HepG2 (cell line): Measurements from ENCODE around the gene GLCE. TPM values are rescaled to one million over a fixed set of nuclear protein-coding genes. Genes with fewer than 3 reads are reported as not detected.

Experiments
- ATAC-seq: fragments of 200-7000 bp; cut with Tn5 transposase; 3 replicates; pipeline ENCODE4 v1.9.1; 2020; ENCODE audit warnings: mild to moderate bottlenecking, moderate library complexity
- BruUV-seq: library from RNA; stranded (reverse); fragments of 400-500 nt; replicated peaks from 2 replicates; lab custom pipeline; 2021; lab: Mats Ljungman, UMichigan
- CTCF ChIA-PET: fragments of 300-600 bp; formaldehyde crosslinking; extraction: SDS; loops from one replicate; lab custom pipeline; 2021; ENCODE audit warnings: low total read pairs, inconsistent platforms, low intra/inter-chr PET ratio; lab: Yijun Ruan, JAX
- POLR2A ChIA-PET: fragments of 350-600 bp; sonication (Branson Sonifier 250); formaldehyde crosslinking; loops from one replicate; lab custom pipeline; 2020; ENCODE audit warnings: antibody characterized with exemption, inconsistent platforms; lab: Yijun Ruan, JAX
- DNase-seq: peaks from one replicate; pipeline ENCODE4 v3.0.0-alpha.2; 2015; ENCODE audit warnings: low spot score
- FAIRE-seq: peaks from 3 replicates; lab custom pipeline; 2011; peaks lifted over from hg19 to GRCh38; lab: Jason Lieb, UNC
- H2AFZ ChIP-seq: one replicate; pipeline ENCODE4 v1.6.1; 2011; ENCODE audit warnings: low read length, inconsistent platforms
- H3K27ac ChIP-seq: fragments of 300-600 bp; 3 replicates; pipeline ENCODE4 v1.8.0; 2011; ENCODE audit warnings: mixed run types, mild to moderate bottlenecking, mixed read lengths, low read length, inconsistent platforms; ENCODE audit not compliant: insufficient read depth; ENCODE audit errors: extremely low read length
- H3K27me3 ChIP-seq, 2 experiments: fragments of 200-600 bp in 1 of 2; 2 replicates in 1 of 2; 3 replicates in 1 of 2; pipeline versions ENCODE4 v1.6.0 to v1.8.0; 2011; ENCODE audit warnings: low read length in 2 of 2, mild to moderate bottlenecking in 2 of 2, moderate library complexity in 2 of 2, inconsistent platforms in 1 of 2; ENCODE audit not compliant: insufficient read depth in 2 of 2, control insufficient read depth in 1 of 2
- H3K36me3 ChIP-seq, 2 experiments: fragments of 200-600 bp in 1 of 2; replicated peaks in 1 of 2; 2 replicates in 1 of 2; 3 replicates in 1 of 2; pipeline versions ENCODE4 v1.5.1 to v1.8.0; 2011; ENCODE audit warnings: low read length in 2 of 2, inconsistent platforms in 1 of 2; ENCODE audit not compliant: insufficient read depth in 2 of 2, control insufficient read depth in 1 of 2
- H3K4me1 ChIP-seq: 2 replicates; pipeline ENCODE4 v1.5.1; 2012; ENCODE audit warnings: low read length, inconsistent platforms; ENCODE audit not compliant: insufficient read depth
- H3K4me2 ChIP-seq: 2 replicates; pipeline ENCODE4 v1.6.0; 2011; ENCODE audit warnings: low read depth, low read length, inconsistent platforms
- H3K4me3 ChIP-seq, 3 experiments: fragments of 200-600 bp in 1 of 3; sonication (generic), shearing (Covaris generic) in 1 of 3; replicated peaks in 1 of 3; 2 replicates each; pipeline ENCODE4 v1.5.1; 2011 to 2016; ENCODE audit warnings: low read length in 3 of 3, inconsistent platforms in 2 of 3, low read depth in 2 of 3, mild to moderate bottlenecking in 2 of 3, control low read depth in 1 of 3, mixed read lengths in 1 of 3; ENCODE audit not compliant: insufficient read depth in 1 of 3
- H3K79me2 ChIP-seq: one replicate; pipeline ENCODE4 v1.6.1; 2011; ENCODE audit warnings: low read length, inconsistent platforms; ENCODE audit not compliant: insufficient read depth
- H3K9ac ChIP-seq: 2 replicates; pipeline ENCODE4 v1.6.0; 2011; ENCODE audit warnings: mild to moderate bottlenecking, low read depth, low read length, inconsistent platforms; ENCODE audit not compliant: insufficient read depth
- H3K9me3 ChIP-seq: 2 replicates; pipeline ENCODE4 v1.5.1; 2012; ENCODE audit warnings: mild to moderate bottlenecking, low read length
- H4K20me1 ChIP-seq: 2 replicates; pipeline ENCODE4 v1.6.0; 2011; ENCODE audit warnings: inconsistent platforms, mild to moderate bottlenecking, low read length, moderate library complexity; ENCODE audit not compliant: insufficient read depth
- ASH2L ChIP-seq: fragments of 300-600, 200-600 bp; sonication (generic); IDR thresholded peaks from 2 replicates; pipeline ENCODE4 v1.7.0; 2017; ENCODE audit warnings: low read depth, mild to moderate bottlenecking, moderate library complexity, mixed read lengths, low read length; ENCODE audit not compliant: insufficient read length
- GZF1 ChIP-seq: sonication (generic); formaldehyde crosslinking; IDR thresholded peaks from 2 replicates; pipeline ENCODE4 v1.5.1; 2020; ENCODE audit warnings: mild to moderate bottlenecking, missing genetic modification reagents
- KLF11 ChIP-seq: IDR thresholded peaks from 2 replicates; pipeline ENCODE4 v1.6.1; 2016; ENCODE audit warnings: missing compliant biosample characterization
- NCOR1 ChIP-seq: fragments of 200-600 bp; sonication (generic); IDR thresholded peaks from 2 replicates; pipeline ENCODE4 v1.7.0; 2017; ENCODE audit warnings: antibody characterized with exemption, low read length, borderline replicate concordance
- RORA ChIP-seq: sonication (generic); formaldehyde crosslinking; IDR thresholded peaks from 2 replicates; pipeline ENCODE4 v1.5.0; 2020; ENCODE audit warnings: mild to moderate bottlenecking, missing genetic modification reagents, moderate library complexity
- TCF12 ChIP-seq, 2 experiments: fragments of 450-650 bp in 1 of 2; sonication (generic) in 1 of 2; formaldehyde crosslinking in 1 of 2; IDR thresholded peaks; 2 replicates each; pipeline versions ENCODE4 v1.6.1 to v1.8.0; 2017 to 2022; ENCODE audit warnings: antibody characterized with exemption in 1 of 2, mild to moderate bottlenecking in 1 of 2, missing genetic modification reagents in 1 of 2, moderate library complexity in 1 of 2
- ZFP82 ChIP-seq: sonication (generic); formaldehyde crosslinking; IDR thresholded peaks from 2 replicates; pipeline ENCODE4 v1.5.1; 2020; ENCODE audit warnings: mild to moderate bottlenecking, missing genetic modification reagents, borderline replicate concordance
- ZFYVE20 ChIP-seq: sonication (generic); formaldehyde crosslinking; IDR thresholded peaks from 2 replicates; pipeline ENCODE4 v1.8.0; 2023; ENCODE audit warnings: low read depth, mild to moderate bottlenecking, moderate library complexity, missing genetic modification reagents, borderline replicate concordance
- ZNF160 ChIP-seq: sonication (generic); formaldehyde crosslinking; IDR thresholded peaks from 2 replicates; pipeline ENCODE4 v1.8.0; 2022; ENCODE audit warnings: mild to moderate bottlenecking, inconsistent platforms, missing genetic modification reagents
- ZNF20 ChIP-seq: sonication (generic); formaldehyde crosslinking; IDR thresholded peaks from 2 replicates; pipeline ENCODE4 v1.4.0; 2020; ENCODE audit warnings: mild to moderate bottlenecking, moderate library complexity, missing genetic modification reagents
- ZNF674 ChIP-seq: sonication (generic); formaldehyde crosslinking; IDR thresholded peaks from 2 replicates; pipeline ENCODE4 v1.5.0; 2020; ENCODE audit warnings: low read depth, mild to moderate bottlenecking, missing genetic modification reagents
- ZNF747 ChIP-seq: sonication (generic); formaldehyde crosslinking; IDR thresholded peaks from 2 replicates; pipeline ENCODE4 v1.8.1; 2023; ENCODE audit warnings: missing genetic modification reagents, mild to moderate bottlenecking, borderline replicate concordance
- ZNF839 ChIP-seq: sonication (generic); formaldehyde crosslinking; IDR thresholded peaks from 2 replicates; pipeline ENCODE4 v1.4.0; 2020; ENCODE audit warnings: missing genetic modification reagents, mild to moderate bottlenecking, borderline replicate concordance
- ZSCAN21 ChIP-seq: sonication (generic); formaldehyde crosslinking; IDR thresholded peaks from 2 replicates; pipeline ENCODE4 v1.8.0; 2022; ENCODE audit warnings: mild to moderate bottlenecking, missing genetic modification reagents, moderate library complexity, borderline replicate concordance
- WGBS: methylation state at CpG from one replicate; pipeline ENCODE4 v1.1.6; 2017; ENCODE audit warnings: low lambda C conversion rate; 5-methylcytosine and 5-hydroxymethylcytosine counted together
- in situ Hi-C: cut with HindIII; loops from 2 replicates; pipeline ENCODE4 v1.10.0; 2017; ENCODE audit warnings: low pct_unique_long_range_greater_than_20kb; ENCODE audit not compliant: extremely low pct_ligation_motif_present
- intact Hi-C: fragments of 100-400 bp; cut with micrococcal nuclease; formaldehyde crosslinking; loops from one replicate; pipeline ENCODE4 v1.10.0; 2022; ENCODE audit not compliant: unreplicated experiment
- polyA plus RNA-seq, 8 experiments: library from polyadenylated mRNA; depleted of rRNA in 3 of 8; stranded (reverse) in 7 of 8; unstranded in 1 of 8; fragments of >200 nt; fragmentation: Illumina TruSeq in 4 of 8; extraction: Trizol in 4 of 8; gene quantifications; 2 replicates each; pipeline versions ENCODE4 v1.2.1 to v1.2.3, GENCODE V29; 2011 to 2016; ENCODE audit warnings: low read depth in 4 of 8, missing spikeins in 1 of 8, mixed read lengths in 1 of 8; ENCODE audit not compliant: insufficient read depth in 1 of 8
- total RNA-seq, 5 experiments: library from RNA; depleted of rRNA; stranded (reverse); fragments of >200 nt; fragmentation: Illumina TruSeq; extraction: Trizol; gene quantifications; 2 replicates each; pipeline ENCODE4 v1.2.3, GENCODE V29; 2016; ENCODE audit warnings: low read depth in 1 of 5
- TF ChIP-seq, protein P1 (sequence below): IDR thresholded peaks from 2 replicates; pipeline ENCODE4 v1.6.1; 2016; ENCODE audit warnings: missing genetic modification reagents, missing compliant biosample characterization
- TF ChIP-seq, protein P2 (sequence below): sonication (generic); formaldehyde crosslinking; IDR thresholded peaks from 2 replicates; pipeline ENCODE4 v1.8.0; 2022; ENCODE audit warnings: mild to moderate bottlenecking, missing genetic modification reagents, moderate library complexity
- TF ChIP-seq, protein P3 (sequence below): sonication (generic); formaldehyde crosslinking; IDR thresholded peaks from 2 replicates; pipeline ENCODE4 v1.5.0; 2020; ENCODE audit warnings: missing genetic modification reagents

GLCE gene
- total and polyA plus RNA-seq, 2 of the 13 experiments (the other 11 are each of a cell fraction or from before 2014, with no cell fraction given): 12.9 to 23.4 TPM

DNA sequence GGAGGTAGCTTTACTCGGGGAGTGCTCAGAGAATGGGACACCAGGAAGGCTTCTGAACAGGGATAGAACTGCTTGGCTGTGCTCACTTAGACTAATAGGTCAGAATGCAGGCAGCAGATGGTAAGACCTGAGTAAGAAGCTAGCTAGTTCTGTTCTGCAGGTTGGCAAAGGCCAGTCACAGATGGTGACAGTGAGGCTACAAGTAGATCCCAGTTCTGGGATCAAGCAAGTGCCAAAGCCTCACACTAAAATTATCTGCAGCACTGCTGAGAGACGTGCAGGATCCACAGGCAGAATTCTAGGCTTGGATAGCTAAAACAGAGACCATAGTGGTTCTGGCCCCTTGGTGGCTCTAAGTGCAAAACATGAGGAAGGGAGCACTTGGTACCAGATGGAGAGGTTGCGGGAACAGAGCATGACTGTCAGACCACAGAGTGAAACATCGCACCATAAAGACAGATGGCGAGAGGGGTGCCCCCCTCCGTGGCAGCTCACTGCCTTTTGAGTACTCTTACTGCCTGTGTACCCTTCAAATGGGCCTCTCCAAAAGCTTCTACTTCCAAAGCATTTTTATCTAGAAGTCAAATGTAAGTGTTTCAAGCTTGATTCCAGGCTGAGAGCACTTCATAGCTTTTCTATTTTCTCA, 3.6 kb upstream of the GLCE start:
- H3K9ac ChIP-seq: no peak overlapping the region
- intact Hi-C loops: no loop called here
- peaks cover 0 to 3% of the 10 kb centered on the region in 2 experiments; a peak in 3 of 5 replicates for H3K27me3 ChIP-seq
- H4K20me1 ChIP-seq: no peaks in the 10 kb centered on the region
- no peak overlapping the region for H3K27ac ChIP-seq
- no peak overlapping the region for H3K4me3 ChIP-seq
- DNase-seq: no peak
- 38% methylated on average over 5 of the region's 6 CpGs for WGBS
- H3K4me1 ChIP-seq: peaks cover 9% of the 10 kb centered on the region
- TF ChIP-seq RORA (CRISPR knock-in tag) (no peak), ZNF839 (CRISPR knock-in tag) (no peak), ASH2L (no peak), ZNF160 (no peak), ZFP82 (CRISPR knock-in tag) (no peak), ZNF747 (CRISPR knock-in tag) (no peak), KLF11 (CRISPR knock-in tag) (no peak), ZNF674 (no peak), ZNF20 (CRISPR knock-in tag) (no peak), NCOR1 (no peak), ZSCAN21 (CRISPR knock-in tag) (no peak), ZFYVE20 (CRISPR knock-in tag) (no peak), TCF12 (IDR thresholded peaks at IDR 0.05) (no peak), TCF12 (CRISPR knock-in tag; IDR thresholded peaks at IDR 0.05) (no peak), GZF1 (no peak)
- TF ChIP-seq, protein P1, sequence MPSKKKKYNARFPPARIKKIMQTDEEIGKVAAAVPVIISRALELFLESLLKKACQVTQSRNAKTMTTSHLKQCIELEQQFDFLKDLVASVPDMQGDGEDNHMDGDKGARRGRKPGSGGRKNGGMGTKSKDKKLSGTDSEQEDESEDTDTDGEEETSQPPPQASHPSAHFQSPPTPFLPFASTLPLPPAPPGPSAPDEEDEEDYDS: no peak
- TF ChIP-seq, protein P2, sequence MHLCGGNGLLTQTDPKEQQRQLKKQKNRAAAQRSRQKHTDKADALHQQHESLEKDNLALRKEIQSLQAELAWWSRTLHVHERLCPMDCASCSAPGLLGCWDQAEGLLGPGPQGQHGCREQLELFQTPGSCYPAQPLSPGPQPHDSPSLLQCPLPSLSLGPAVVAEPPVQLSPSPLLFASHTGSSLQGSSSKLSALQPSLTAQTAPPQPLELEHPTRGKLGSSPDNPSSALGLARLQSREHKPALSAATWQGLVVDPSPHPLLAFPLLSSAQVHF: no peak
- TF ChIP-seq, protein P3, sequence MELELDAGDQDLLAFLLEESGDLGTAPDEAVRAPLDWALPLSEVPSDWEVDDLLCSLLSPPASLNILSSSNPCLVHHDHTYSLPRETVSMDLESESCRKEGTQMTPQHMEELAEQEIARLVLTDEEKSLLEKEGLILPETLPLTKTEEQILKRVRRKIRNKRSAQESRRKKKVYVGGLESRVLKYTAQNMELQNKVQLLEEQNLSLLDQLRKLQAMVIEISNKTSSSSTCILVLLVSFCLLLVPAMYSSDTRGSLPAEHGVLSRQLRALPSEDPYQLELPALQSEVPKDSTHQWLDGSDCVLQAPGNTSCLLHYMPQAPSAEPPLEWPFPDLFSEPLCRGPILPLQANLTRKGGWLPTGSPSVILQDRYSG: no peak
- TF ChIP-seq, all 625 proteins: peak for 0
- BruUV-seq: no TSS peak
- in situ Hi-C loops: no loop called here
- H3K4me2 ChIP-seq: no peak overlapping the region
- no peak for FAIRE-seq
- ChIA-PET CTCF (no interaction called here), POLR2A (no interaction called here)
- no peaks in the 10 kb centered on the region for H3K9me3 ChIP-seq
- H2AFZ ChIP-seq: no peak overlapping the region
- peaks cover 2% of the 10 kb centered on the region for H3K79me2 ChIP-seq
- no peak for ATAC-seq
- no peaks in the 10 kb centered on the region for H3K36me3 ChIP-seq
